A549 treated with ZK216348 at 1 μM for 4 hours (cell line): ENCODE data around the gene DPF1. TPM values are rescaled to one million over a fixed set of nuclear protein-coding genes. Genes with fewer than 3 reads are reported as not detected.

Source experiments
- total RNA-seq: library from RNA; stranded (reverse); fragments of 200-300 nt; extraction: Qiagen RNA extraction; gene quantifications from 5 replicates; pipeline ENCODE4 v1.2.3, GENCODE V29; 2022; ENCODE audit warnings: low read depth

DPF1 gene
- 3.6 to 5.8 TPM (median 4.8 TPM) in 5 replicates for total RNA-seq

DNA sequence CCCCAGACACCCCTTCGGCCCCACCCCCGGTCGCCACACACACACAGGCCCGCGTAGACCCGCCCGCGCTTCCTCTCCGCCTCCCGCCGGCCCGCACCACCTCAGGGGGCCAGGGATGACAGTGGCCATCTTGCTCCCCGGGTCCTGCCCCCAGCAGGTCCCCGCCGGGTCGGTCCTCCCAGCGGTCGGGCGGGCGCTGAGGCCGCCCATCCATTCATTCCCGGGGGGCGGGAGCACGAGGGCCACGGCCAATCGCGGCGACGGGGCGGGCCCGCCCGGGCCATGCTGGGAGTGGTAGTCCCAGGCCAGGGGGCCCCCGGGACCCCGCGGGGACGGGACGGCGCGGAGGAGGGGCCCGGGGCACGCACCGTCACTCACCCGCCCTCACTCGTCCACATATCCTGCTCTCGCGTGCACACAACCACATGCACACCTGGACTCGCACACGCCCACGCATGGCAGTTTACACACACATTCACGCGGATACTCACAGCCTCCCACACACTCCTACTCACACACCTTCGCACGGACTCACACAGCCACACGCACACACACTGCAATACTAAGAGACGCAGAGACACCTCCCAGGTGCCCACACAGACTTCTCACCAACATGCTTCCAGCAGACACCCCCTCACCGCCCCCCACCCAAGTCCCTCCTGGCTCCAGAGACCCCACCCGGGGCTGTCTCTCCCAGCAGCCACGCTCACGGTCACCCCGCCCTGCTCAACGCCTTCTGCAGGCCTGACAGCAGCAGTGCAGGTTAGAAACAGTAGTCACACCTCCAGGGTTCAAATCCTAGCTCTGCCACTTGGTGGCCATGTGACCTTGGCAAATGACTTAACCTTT lies at the start of gene DPF1:
Gene DPF1, minus strand, starts transcription at position 209 of the 849 bp plus-strand sequence. Its CDS starts 80 bp downstream, at position 129.

DNA sequence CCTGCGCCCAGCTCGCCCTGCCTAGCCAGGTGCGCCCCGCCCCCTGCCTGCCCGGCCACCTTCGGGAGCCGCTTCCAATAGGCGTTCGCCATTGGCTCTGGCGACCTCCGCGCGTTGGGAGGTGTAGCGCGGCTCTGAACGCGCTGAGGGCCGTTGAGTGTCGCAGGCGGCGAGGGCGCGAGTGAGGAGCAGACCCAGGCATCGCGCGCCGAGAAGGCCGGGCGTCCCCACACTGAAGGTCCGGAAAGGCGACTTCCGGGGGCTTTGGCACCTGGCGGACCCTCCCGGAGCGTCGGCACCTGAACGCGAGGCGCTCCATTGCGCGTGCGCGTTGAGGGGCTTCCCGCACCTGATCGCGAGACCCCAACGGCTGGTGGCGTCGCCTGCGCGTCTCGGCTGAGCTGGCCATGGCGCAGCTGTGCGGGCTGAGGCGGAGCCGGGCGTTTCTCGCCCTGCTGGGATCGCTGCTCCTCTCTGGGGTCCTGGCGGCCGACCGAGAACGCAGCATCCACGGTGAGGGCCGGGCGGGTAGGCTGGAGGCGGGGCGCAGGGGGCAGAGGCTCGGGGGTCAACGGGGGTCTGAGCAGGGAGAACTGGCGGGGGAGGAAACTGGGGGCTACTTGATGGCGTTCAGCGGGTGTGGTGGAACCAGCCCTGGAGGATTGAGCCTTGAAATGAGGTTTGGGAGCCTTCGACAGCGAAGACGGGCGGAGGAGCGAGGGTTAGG lies 40.6 kb upstream of the DPF1 start, which contains the start of gene SPINT2:
Gene SPINT2, plus strand, starts transcription at position 88 of the 727 bp plus-strand sequence. Its CDS starts 320 bp downstream, at position 408.

Other genes starting within 250 kb of the DPF1 start
- gene PPP1R14A, start 32.2 kb upstream of the DPF1 start, total RNA-seq: 61.1 to 125 TPM (median 113 TPM) in 5 replicates
- 246 to 361 TPM (median 324 TPM) in 5 replicates for gene SPINT2, start 40.4 kb upstream of the DPF1 start, total RNA-seq
- 493 to 766 TPM (median 736 TPM) in 5 replicates for gene C19orf33, start 80.0 kb upstream of the DPF1 start, total RNA-seq
- 72.7 to 140 TPM (median 127 TPM) in 5 replicates for gene YIF1B, start 91.7 kb upstream of the DPF1 start, total RNA-seq
- gene KCNK6, start 95.6 kb upstream of the DPF1 start, total RNA-seq: 3.6 to 6.3 TPM (median 4.6 TPM) in 5 replicates
- gene CATSPERG, start 111.6 kb upstream of the DPF1 start, total RNA-seq: 0.77 to 2.6 TPM (median 1.8 TPM) in 5 replicates
- gene PSMD8, start 150.3 kb upstream of the DPF1 start, total RNA-seq: 458 to 529 TPM (median 473 TPM) in 5 replicates
- 0.13 to 0.83 TPM (median 0.40 TPM) in 5 replicates for gene GGN, start 163.8 kb upstream of the DPF1 start, total RNA-seq
- 1.4 to 3.5 TPM (median 2.5 TPM) in 5 replicates for gene SPRED3, start 164.5 kb upstream of the DPF1 start, total RNA-seq
- gene FAM98C, start 178.9 kb upstream of the DPF1 start, total RNA-seq: 13.0 to 29.0 TPM (median 26.1 TPM) in 5 replicates
- 0.06 to 0.45 TPM in 2 of 5 replicates, not detected in the others for gene RASGRP4, start 202.0 kb upstream of the DPF1 start, total RNA-seq
- 3.0 to 7.3 TPM (median 5.6 TPM) in 5 replicates for gene RYR1, start 209.5 kb upstream of the DPF1 start, total RNA-seq